K562 (cell line): Measurements from ENCODE around the gene PTAR1. TPM values are rescaled to one million over a fixed set of nuclear protein-coding genes. Genes with fewer than 3 reads are reported as not detected.

Source experiments
- ATAC-seq: fragments of 200-7000 bp; cut with Tn5 transposase; 3 replicates; pipeline ENCODE4 v1.9.1; 2020; ENCODE audit warnings: moderate library complexity
- BruUV-seq: library from RNA; stranded (reverse); fragments of 400-500 nt; replicated peaks from 2 replicates; lab custom pipeline; 2021; lab: Mats Ljungman, UMichigan
- CTCF ChIA-PET: fragments of 300-600 bp; formaldehyde crosslinking; extraction: SDS; loops from one replicate; lab custom pipeline; 2021; ENCODE audit warnings: low intra/inter-chr PET ratio; lab: Yijun Ruan, JAX
- POLR2A ChIA-PET: fragments of 300-600, 350-650 bp; sonication (Branson Sonifier 250); formaldehyde crosslinking; extraction: SDS; loops from one replicate; lab custom pipeline; 2021; ENCODE audit warnings: antibody characterized with exemption, inconsistent platforms; lab: Yijun Ruan, JAX
- DNase-seq, 4 experiments: peaks; one replicate each; pipeline versions ENCODE4 v3.0.0 to v3.0.0-alpha.2; 2011 to 2018; ENCODE audit warnings: low spot score in 3 of 4, mixed read lengths in 3 of 4; ENCODE audit errors: extremely low read depth in 1 of 4
- FAIRE-seq: peaks from 2 replicates; lab custom pipeline; 2011; peaks lifted over from hg19 to GRCh38; lab: Jason Lieb, UNC
- H2AFZ ChIP-seq: 2 replicates; pipeline ENCODE4 v1.6.0; 2011; ENCODE audit warnings: low read depth, low read length, control low read depth, inconsistent platforms
- H3K27ac ChIP-seq: fragments of 200-600 bp; 3 replicates; pipeline ENCODE4 v1.8.0; 2011; ENCODE audit warnings: low read depth, mild to moderate bottlenecking, control low read depth, inconsistent platforms, low read length, moderate library complexity, mixed read lengths; ENCODE audit errors: extremely low read depth
- H3K27me3 ChIP-seq, 2 experiments: fragments of 300-600 bp in 1 of 2; 2 replicates in 1 of 2; 3 replicates in 1 of 2; pipeline versions ENCODE4 v1.6.0 to v1.8.0; 2011; ENCODE audit warnings: inconsistent platforms in 2 of 2, low read length in 2 of 2, mild to moderate bottlenecking in 1 of 2, mixed read lengths in 1 of 2, moderate library complexity in 1 of 2; ENCODE audit not compliant: control insufficient read depth in 2 of 2, insufficient read depth in 2 of 2
- H3K36me3 ChIP-seq: fragments of 300-600 bp; 3 replicates; pipeline ENCODE4 v1.8.0; 2011; ENCODE audit warnings: mild to moderate bottlenecking, low read length, inconsistent platforms; ENCODE audit not compliant: control insufficient read depth, insufficient read depth
- H3K4me1 ChIP-seq, 2 experiments: fragments of 200-600 bp in 1 of 2; replicated peaks in 1 of 2; 2 replicates in 1 of 2; 3 replicates in 1 of 2; pipeline versions ENCODE4 v1.5.1 to v1.8.0; 2011; ENCODE audit warnings: inconsistent platforms in 2 of 2, low read length in 2 of 2, mild to moderate bottlenecking in 1 of 2, mixed read lengths in 1 of 2, moderate library complexity in 1 of 2; ENCODE audit not compliant: control insufficient read depth in 2 of 2, insufficient read depth in 2 of 2
- H3K4me2 ChIP-seq: 2 replicates; pipeline ENCODE4 v1.6.1; 2011; ENCODE audit warnings: low read length, control low read depth, inconsistent platforms, mixed read lengths; ENCODE audit not compliant: insufficient read depth
- H3K4me3 ChIP-seq: fragments of 200-600 bp; sonication (generic), shearing (Covaris generic); 2 replicates; pipeline ENCODE4 v1.5.1; 2016; ENCODE audit warnings: control low read depth, inconsistent platforms
- H3K79me2 ChIP-seq: fragments of 200-600 bp; 3 replicates; pipeline ENCODE4 v1.8.0; 2011; ENCODE audit warnings: low read length, inconsistent platforms; ENCODE audit not compliant: control insufficient read depth, insufficient read depth
- H3K9ac ChIP-seq, 2 experiments: 2 replicates each; pipeline versions ENCODE4 v1.6.0 to v1.6.1; 2011; ENCODE audit warnings: low read depth in 2 of 2, low read length in 2 of 2, control low read depth in 1 of 2, inconsistent platforms in 1 of 2, mild to moderate bottlenecking in 1 of 2, mixed read lengths in 1 of 2; ENCODE audit not compliant: insufficient read depth in 1 of 2
- H3K9me1 ChIP-seq: one replicate; pipeline ENCODE4 v1.6.0; 2011; ENCODE audit warnings: inconsistent platforms, mild to moderate bottlenecking, low read length, moderate library complexity; ENCODE audit not compliant: control insufficient read depth, insufficient read depth
- H3K9me3 ChIP-seq: replicated peaks from 2 replicates; pipeline ENCODE4 v1.5.1; 2011; ENCODE audit warnings: low read depth, low read length, inconsistent platforms; ENCODE audit not compliant: control insufficient read depth, insufficient read depth
- H4K20me1 ChIP-seq: replicated peaks from 2 replicates; pipeline ENCODE4 v1.6.1; 2011; ENCODE audit warnings: low read length, inconsistent platforms, mixed read lengths; ENCODE audit not compliant: control insufficient read depth, insufficient read depth
- BHLHE40 ChIP-seq: IDR thresholded peaks from 2 replicates; pipeline ENCODE4 v1.6.1; 2011; ENCODE audit warnings: low read length, improper control_type of control experiment
- CEBPG ChIP-seq, 3 experiments: fragments of 200-800 bp in 1 of 3; sonication (Bioruptor generic) in 1 of 3; sonication (generic) in 1 of 3; formaldehyde crosslinking in 1 of 3; IDR thresholded peaks in 2 of 3; conservative IDR thresholded peaks in 1 of 3; 2 replicates each; pipeline versions ENCODE4 v1.6.1 to v1.8.0; 2016 to 2022; ENCODE audit warnings: missing compliant biosample characterization in 2 of 3, missing genetic modification characterization in 2 of 3, mild to moderate bottlenecking in 1 of 3, missing genetic modification reagents in 1 of 3
- GTF2F1 ChIP-seq: IDR thresholded peaks from 2 replicates; pipeline ENCODE4 v1.6.1; 2011; ENCODE audit warnings: low read depth, low read length, improper control_type of control experiment
- KAT7 ChIP-seq: sonication (generic); formaldehyde crosslinking; IDR thresholded peaks from 2 replicates; pipeline ENCODE4 v1.8.0; 2022; ENCODE audit warnings: missing genetic modification reagents, mild to moderate bottlenecking, borderline replicate concordance
- MEF2A ChIP-seq: IDR thresholded peaks from 2 replicates; pipeline ENCODE4 v1.6.1; 2011; ENCODE audit warnings: low read depth, mild to moderate bottlenecking, low read length, moderate library complexity; ENCODE audit not compliant: control insufficient read depth
- PHF8 ChIP-seq: fragments of 200-600 bp; sonication (generic); IDR thresholded peaks from 2 replicates; pipeline ENCODE4 v1.6.1; 2012; ENCODE audit warnings: mixed run types, mild to moderate bottlenecking, inconsistent platforms, low read length, moderate library complexity, borderline replicate concordance
- SAFB ChIP-seq: fragments of 200-400 bp; formaldehyde crosslinking; IDR thresholded peaks from 2 replicates; pipeline ENCODE4 v1.6.1; 2017; ENCODE audit warnings: low read depth, low read length, borderline replicate concordance
- TARDBP ChIP-seq: fragments of 450-650 bp; IDR thresholded peaks from 2 replicates; pipeline ENCODE4 v1.6.1; 2016
- ZNF124 ChIP-seq: sonication (generic); formaldehyde crosslinking; IDR thresholded peaks from 2 replicates; pipeline ENCODE4 v1.8.1; 2022; ENCODE audit warnings: missing genetic modification reagents
- ZNF507 ChIP-seq: conservative IDR thresholded peaks from 2 replicates; pipeline ENCODE4 v1.6.1; 2017; ENCODE audit warnings: missing genetic modification characterization, missing compliant biosample characterization
- ZNF584 ChIP-seq: fragments of 200-800 bp; sonication (Bioruptor generic); IDR thresholded peaks from 2 replicates; pipeline ENCODE4 v1.6.1; 2016; ENCODE audit warnings: low read depth, mild to moderate bottlenecking, missing genetic modification characterization, missing compliant biosample characterization
- WGBS: fragments of 100-300 bp; shearing (Covaris generic); methylation state at CpG from one replicate; pipeline ENCODE4 v1.1.6; 2016; ENCODE audit warnings: low coverage, mixed read lengths; ENCODE audit not compliant: insufficient coverage; ENCODE audit errors: missing lambda C conversion rate; 5-methylcytosine and 5-hydroxymethylcytosine counted together
- in situ Hi-C: fragments of 300-500 bp; cut with MboI; formaldehyde crosslinking; loops from 4 replicates; pipeline ENCODE4 v1.15.0; 2018; ENCODE audit warnings: inconsistent platforms, mixed read lengths
- intact Hi-C: fragments of 100-400 bp; cut with micrococcal nuclease; formaldehyde crosslinking; loops from 2 replicates; pipeline ENCODE4 v1.14.2; 2022
- polyA plus RNA-seq, 8 experiments: library from polyadenylated mRNA; depleted of rRNA in 4 of 8; stranded (reverse) in 5 of 8; unstranded in 3 of 8; fragments of >200 nt; fragmentation: Nextera tagmentation in 2 of 8; fragmentation: Illumina TruSeq in 1 of 8; extraction: Ambion mirVana in 2 of 8; extraction: Trizol in 1 of 8; gene quantifications; 2 replicates each; pipeline versions ENCODE4 v1.2.1 to v1.2.3, GENCODE V29; 2011 to 2014; ENCODE audit warnings: inconsistent platforms in 1 of 8, missing spikeins in 1 of 8
- total RNA-seq, 7 experiments: library from RNA; depleted of rRNA in 6 of 7; stranded (reverse); fragments of >200 nt in 6 of 7; fragmentation: Illumina TruSeq in 2 of 7; extraction: Trizol in 2 of 7; gene quantifications; 2 replicates each; pipeline versions ENCODE4 v1.2.1 to v1.2.3, GENCODE V29; 2011 to 2021; ENCODE audit warnings: low replicate concordance in 1 of 7
- TF ChIP-seq, protein P1 (sequence below): fragments of 450-650 bp; formaldehyde crosslinking; conservative IDR thresholded peaks from 2 replicates; pipeline ENCODE4 v1.4.0; 2022; ENCODE audit warnings: mild to moderate bottlenecking, missing genetic modification characterization
- TF ChIP-seq, protein P2 (sequence below): sonication (generic); formaldehyde crosslinking; IDR thresholded peaks from 2 replicates; pipeline ENCODE4 v1.8.0; 2022; ENCODE audit warnings: missing genetic modification reagents, mild to moderate bottlenecking, moderate library complexity, borderline replicate concordance
- TF ChIP-seq, protein P3 (sequence below), 2 experiments: fragments of 450-650 bp in 1 of 2; IDR thresholded peaks; 2 replicates each; pipeline ENCODE4 v1.6.1; 2011 to 2017; ENCODE audit warnings: low read depth in 2 of 2, antibody characterized with exemption in 1 of 2, borderline replicate concordance in 1 of 2, low read length in 1 of 2, mild to moderate bottlenecking in 1 of 2, mixed read lengths in 1 of 2; ENCODE audit not compliant: control insufficient read depth in 1 of 2

Gene PTAR1
- total and polyA plus RNA-seq, 9 of the 15 experiments (the other 6 are each of a cell fraction or from before 2014, with no cell fraction given): 10.1 to 48.0 (median 28.0) TPM

DNA sequence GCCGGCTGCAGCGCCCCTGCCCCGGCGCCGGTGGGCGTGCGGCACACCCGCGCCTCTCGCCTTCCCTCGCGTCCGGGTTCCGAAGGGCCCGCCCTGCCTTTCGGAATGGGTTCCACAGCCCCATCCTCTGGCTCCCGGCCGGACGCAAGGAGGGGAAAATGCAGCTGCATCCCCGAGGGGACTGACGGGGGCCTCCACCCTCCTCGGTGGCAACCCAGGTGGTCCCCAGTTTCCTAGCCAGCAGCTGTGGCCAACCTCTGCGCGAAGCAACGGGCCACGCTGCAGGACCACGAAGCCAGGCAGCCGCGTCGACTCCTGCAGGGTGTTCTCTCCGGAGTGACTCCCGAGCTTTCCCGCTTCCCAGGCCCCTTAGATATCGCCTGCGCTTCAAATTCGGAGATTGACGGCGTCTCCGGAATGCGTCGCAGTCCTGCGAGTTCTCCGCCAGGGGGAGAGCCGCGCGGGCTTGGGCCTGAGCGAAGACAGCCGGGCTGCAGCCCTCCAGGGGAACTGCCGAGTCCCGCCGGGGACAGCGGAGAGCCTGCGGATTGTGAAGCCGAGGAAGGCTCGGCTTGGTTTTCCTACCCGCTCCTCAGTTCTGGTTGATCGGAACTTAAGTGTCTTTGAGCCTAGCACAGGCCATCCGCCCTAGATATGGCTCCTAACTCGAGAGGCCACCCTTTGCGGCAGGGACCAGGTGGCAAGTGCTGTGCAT is 87.1 kb downstream of the PTAR1 start:
- Histone ChIP-seq H3K9me1 (no peaks in the 10 kb centered on the region), H3K27me3 (peaks cover 2 to 15% of the 10 kb centered on the region in 2 experiments; a peak in 4 of 5 replicates), H3K9me3 (no peaks in the 10 kb centered on the region), H2AFZ (peak overlapping the region; percentile 81), H3K4me1 (peaks cover 0 to 15% of the 10 kb centered on the region in 2 experiments; a peak in 2 of 5 replicates), H3K79me2 (no peaks in the 10 kb centered on the region), H3K36me3 (no peaks in the 10 kb centered on the region), H3K4me3 (peak overlapping the region; percentile 35), H3K27ac (no peak overlapping the region), H3K9ac (peak overlapping the region in 1 of 2 experiments; percentile 87; a peak in 2 of 4 replicates), H4K20me1 (no peaks in the 10 kb centered on the region; the same call in 1 of the 2 replicates), H3K4me2 (peak overlapping the region; percentile 68)
- WGBS: 6% methylated on average over 26 of the region's 60 CpGs
- ChIA-PET POLR2A (interaction anchor here (0.6 kb wide), 1 partner anchor 253 kb away, joined by 3 read pairs; no protein-coding TSS in a partner anchor), CTCF (interaction anchor here (0.7 to 1.1 kb wide), 3 partner anchors 203 to 205 kb away, joined by 3 to 5 read pairs (median 4); no protein-coding TSS in a partner anchor)
- no TSS peak for BruUV-seq
- peak; percentile 99 for ATAC-seq
- FAIRE-seq: peak; percentile 74
- peak; percentile 56 to 76 (median 62) for DNase-seq
- in situ Hi-C loops (no loop called here), intact Hi-C loops (loop anchor here (1.0 to 5.0 kb wide), 4 partner anchors 85 to 247 kb away; partner anchors contain the start of gene CFAP95)
- TF ChIP-seq ZNF124 (CRISPR knock-in tag) (no peak), CEBPG (CRISPR knock-in tag; IDR thresholded peaks at IDR 0.05) (no peak), CEBPG (tag; conservative IDR thresholded peaks at IDR 0.05 in 1 of 2, IDR thresholded peaks at IDR 0.05 in 1 of 2) (no peak), KAT7 (no peak), SAFB (no peak), BHLHE40 (no peak), GTF2F1 (no peak), MEF2A (no peak), ZNF584 (CRISPR knock-in tag) (no peak), TARDBP (no peak), PHF8 (peak; percentile 12; the same call in 1 of the 2 replicates), ZNF507 (tag) (no peak)
- TF ChIP-seq, protein P1, sequence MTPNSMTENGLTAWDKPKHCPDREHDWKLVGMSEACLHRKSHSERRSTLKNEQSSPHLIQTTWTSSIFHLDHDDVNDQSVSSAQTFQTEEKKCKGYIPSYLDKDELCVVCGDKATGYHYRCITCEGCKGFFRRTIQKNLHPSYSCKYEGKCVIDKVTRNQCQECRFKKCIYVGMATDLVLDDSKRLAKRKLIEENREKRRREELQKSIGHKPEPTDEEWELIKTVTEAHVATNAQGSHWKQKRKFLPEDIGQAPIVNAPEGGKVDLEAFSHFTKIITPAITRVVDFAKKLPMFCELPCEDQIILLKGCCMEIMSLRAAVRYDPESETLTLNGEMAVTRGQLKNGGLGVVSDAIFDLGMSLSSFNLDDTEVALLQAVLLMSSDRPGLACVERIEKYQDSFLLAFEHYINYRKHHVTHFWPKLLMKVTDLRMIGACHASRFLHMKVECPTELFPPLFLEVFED (CRISPR knock-in tag): no peak
- TF ChIP-seq, protein P2, sequence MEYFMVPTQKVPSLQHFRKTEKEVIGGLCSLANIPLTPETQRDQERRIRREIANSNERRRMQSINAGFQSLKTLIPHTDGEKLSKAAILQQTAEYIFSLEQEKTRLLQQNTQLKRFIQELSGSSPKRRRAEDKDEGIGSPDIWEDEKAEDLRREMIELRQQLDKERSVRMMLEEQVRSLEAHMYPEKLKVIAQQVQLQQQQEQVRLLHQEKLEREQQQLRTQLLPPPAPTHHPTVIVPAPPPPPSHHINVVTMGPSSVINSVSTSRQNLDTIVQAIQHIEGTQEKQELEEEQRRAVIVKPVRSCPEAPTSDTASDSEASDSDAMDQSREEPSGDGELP (CRISPR knock-in tag): peak; percentile 15; the same call in 1 of the 2 replicates
- TF ChIP-seq, protein P3, sequence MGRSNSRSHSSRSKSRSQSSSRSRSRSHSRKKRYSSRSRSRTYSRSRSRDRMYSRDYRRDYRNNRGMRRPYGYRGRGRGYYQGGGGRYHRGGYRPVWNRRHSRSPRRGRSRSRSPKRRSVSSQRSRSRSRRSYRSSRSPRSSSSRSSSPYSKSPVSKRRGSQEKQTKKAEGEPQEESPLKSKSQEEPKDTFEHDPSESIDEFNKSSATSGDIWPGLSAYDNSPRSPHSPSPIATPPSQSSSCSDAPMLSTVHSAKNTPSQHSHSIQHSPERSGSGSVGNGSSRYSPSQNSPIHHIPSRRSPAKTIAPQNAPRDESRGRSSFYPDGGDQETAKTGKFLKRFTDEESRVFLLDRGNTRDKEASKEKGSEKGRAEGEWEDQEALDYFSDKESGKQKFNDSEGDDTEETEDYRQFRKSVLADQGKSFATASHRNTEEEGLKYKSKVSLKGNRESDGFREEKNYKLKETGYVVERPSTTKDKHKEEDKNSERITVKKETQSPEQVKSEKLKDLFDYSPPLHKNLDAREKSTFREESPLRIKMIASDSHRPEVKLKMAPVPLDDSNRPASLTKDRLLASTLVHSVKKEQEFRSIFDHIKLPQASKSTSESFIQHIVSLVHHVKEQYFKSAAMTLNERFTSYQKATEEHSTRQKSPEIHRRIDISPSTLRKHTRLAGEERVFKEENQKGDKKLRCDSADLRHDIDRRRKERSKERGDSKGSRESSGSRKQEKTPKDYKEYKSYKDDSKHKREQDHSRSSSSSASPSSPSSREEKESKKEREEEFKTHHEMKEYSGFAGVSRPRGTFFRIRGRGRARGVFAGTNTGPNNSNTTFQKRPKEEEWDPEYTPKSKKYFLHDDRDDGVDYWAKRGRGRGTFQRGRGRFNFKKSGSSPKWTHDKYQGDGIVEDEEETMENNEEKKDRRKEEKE (IDR thresholded peaks at IDR 0.05; ENCODE audit: borderline replicate concordance in 1 of 2, control insufficient read depth in 1 of 2, low read depth in 2 of 2, low read length in 1 of 2): no peak
